Measurements from ENCODE around the gene CLDN19.

Gene CLDN19

DNA sequence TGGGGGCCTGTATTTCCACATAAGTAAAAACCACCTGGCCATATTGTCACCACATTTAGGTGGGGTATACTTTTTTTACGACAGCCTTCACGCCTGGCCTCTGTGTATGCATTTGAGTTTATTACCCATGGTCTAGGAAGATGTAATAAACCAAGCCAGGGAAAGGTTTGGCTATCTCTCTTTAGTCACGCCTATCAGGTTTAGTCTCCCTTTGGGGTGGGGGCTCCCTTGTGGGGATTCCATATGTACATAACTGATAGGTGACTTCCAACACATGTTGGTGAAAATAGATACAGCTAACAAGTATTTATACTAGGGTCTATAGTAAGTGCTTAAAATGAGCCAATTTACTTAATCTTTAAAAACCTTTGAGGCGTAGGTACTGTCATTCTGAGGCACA is 53.6 kb downstream of the CLDN19 start:
- TF ChIP-seq, protein P1, sequence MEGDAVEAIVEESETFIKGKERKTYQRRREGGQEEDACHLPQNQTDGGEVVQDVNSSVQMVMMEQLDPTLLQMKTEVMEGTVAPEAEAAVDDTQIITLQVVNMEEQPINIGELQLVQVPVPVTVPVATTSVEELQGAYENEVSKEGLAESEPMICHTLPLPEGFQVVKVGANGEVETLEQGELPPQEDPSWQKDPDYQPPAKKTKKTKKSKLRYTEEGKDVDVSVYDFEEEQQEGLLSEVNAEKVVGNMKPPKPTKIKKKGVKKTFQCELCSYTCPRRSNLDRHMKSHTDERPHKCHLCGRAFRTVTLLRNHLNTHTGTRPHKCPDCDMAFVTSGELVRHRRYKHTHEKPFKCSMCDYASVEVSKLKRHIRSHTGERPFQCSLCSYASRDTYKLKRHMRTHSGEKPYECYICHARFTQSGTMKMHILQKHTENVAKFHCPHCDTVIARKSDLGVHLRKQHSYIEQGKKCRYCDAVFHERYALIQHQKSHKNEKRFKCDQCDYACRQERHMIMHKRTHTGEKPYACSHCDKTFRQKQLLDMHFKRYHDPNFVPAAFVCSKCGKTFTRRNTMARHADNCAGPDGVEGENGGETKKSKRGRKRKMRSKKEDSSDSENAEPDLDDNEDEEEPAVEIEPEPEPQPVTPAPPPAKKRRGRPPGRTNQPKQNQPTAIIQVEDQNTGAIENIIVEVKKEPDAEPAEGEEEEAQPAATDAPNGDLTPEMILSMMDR (IDR thresholded peaks at IDR 0.05; ENCODE audit: insufficient read depth, missing control alignments) = no peak
- DNase-seq (ENCODE audit: insufficient read length, low spot score) (no peak), FAIRE-seq (no peak)

DNA sequence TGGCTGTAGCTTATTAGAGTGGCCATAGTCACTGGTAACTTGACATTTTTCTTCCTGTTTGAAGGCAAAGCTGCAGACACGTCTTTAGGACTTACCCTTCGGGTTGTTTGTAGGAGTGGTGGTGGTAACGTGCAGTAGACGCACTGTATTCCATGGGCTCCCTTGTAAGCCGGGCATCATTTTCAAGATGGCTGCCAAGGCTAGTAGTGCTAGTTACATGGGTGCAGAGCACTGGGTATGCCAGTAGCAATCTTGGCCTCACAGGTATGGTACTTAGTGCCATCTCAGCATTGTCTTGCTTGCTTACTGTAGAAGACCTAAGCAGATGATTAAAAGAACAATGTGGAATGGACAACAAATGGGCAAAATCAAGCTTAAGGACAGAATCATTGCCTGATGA is 55.9 kb downstream of the CLDN19 start:
- FAIRE-seq (no peak), DNase-seq (ENCODE audit: insufficient read length, low spot score) (no peak)
- TF ChIP-seq, protein P1 (IDR thresholded peaks at IDR 0.05; ENCODE audit: insufficient read depth, missing control alignments) = no peak
